Measurements from ENCODE around the gene MVB12A. TPM values are rescaled to one million over a fixed set of nuclear protein-coding genes. Genes with fewer than 3 reads are reported as not detected.

MVB12A gene
- total and polyA plus RNA-seq, 9 of the 15 experiments (the other 6 are each of a cell fraction or from before 2014, with no cell fraction given): 1.2 to 46.2 (median 22.4) TPM

- TF ChIP-seq TARDBP (IDR thresholded peaks at IDR 0.05) (no peak), NBN (IDR thresholded peaks at IDR 0.05; ENCODE audit: low read depth) (peak; percentile 73; the same call in 1 of the 2 replicates), ETV6 (IDR thresholded peaks at IDR 0.05; ENCODE audit: borderline replicate concordance in 1 of 2, low read depth in 2 of 2, low read length in 1 of 2) (no peak), ETV6 (CRISPR knock-in tag; IDR thresholded peaks at IDR 0.05; ENCODE audit: borderline replicate concordance) (no peak), MAZ (CRISPR knock-in tag; conservative IDR thresholded peaks at IDR 0.05 in 1 of 2, IDR thresholded peaks at IDR 0.05 in 1 of 2) (peak in 1 of 2 experiments; percentile 44; a peak in 2 of 4 replicates), RBM17 (IDR thresholded peaks at IDR 0.05; ENCODE audit: borderline replicate concordance, low read depth, low read length) (no peak), JUND (IDR thresholded peaks at IDR 0.05; ENCODE audit: borderline replicate concordance, low read depth, low read length) (no peak), JUND (tag; IDR thresholded peaks at IDR 0.05; ENCODE audit: borderline replicate concordance, low read depth, low read length) (peak; percentile 50; the same call in 2 of the 3 replicates), STAT5B (CRISPR knock-in tag; IDR thresholded peaks at IDR 0.05) (no peak), ADNP (tag; IDR thresholded peaks at IDR 0.05) (no peak), TFAP4 (CRISPR knock-in tag; IDR thresholded peaks at IDR 0.05; ENCODE audit: borderline replicate concordance) (peak; percentile 12; the same call in 1 of the 2 replicates), POLR3A (IDR thresholded peaks at IDR 0.05; ENCODE audit: borderline replicate concordance, extremely low read depth, insufficient read depth, insufficient read length) (no peak), EP400 (IDR thresholded peaks at IDR 0.05) (peak; percentile 63), TGIF2 (CRISPR knock-in tag; IDR thresholded peaks at IDR 0.05) (no peak), HDAC3 (IDR thresholded peaks at IDR 0.05; ENCODE audit: borderline replicate concordance, partially characterized antibody) (no peak), HINFP (tag; conservative IDR thresholded peaks at IDR 0.05; ENCODE audit: low read depth) (no peak), NFYB (IDR thresholded peaks at IDR 0.05; ENCODE audit: extremely low read depth, insufficient read length) (peak; percentile 76), ZNF717 (CRISPR knock-in tag; IDR thresholded peaks at IDR 0.05) (no peak), LCOR (CRISPR knock-in tag; IDR thresholded peaks at IDR 0.05) (no peak), PRDM10 (IDR thresholded peaks at IDR 0.05; ENCODE audit: partially characterized antibody) (peak; percentile 82), HMGN3 (IDR thresholded peaks at IDR 0.05; ENCODE audit: borderline replicate concordance, extremely low read depth, insufficient read length, low read depth, low read length) (no peak), KDM1A (IDR thresholded peaks at IDR 0.05) (peak; percentile 72 to 73)
These were observed 14.4 kb upstream of the MVB12A start, which contains the start of gene BST2 (continued) for GRCh38 chr19:17405250-17406045.
